ENCODE measurements around the gene ACBD6. TPM values are rescaled to one million over a fixed set of nuclear protein-coding genes. Genes with fewer than 3 reads are reported as not detected.
"Not testable (repeated sequence)": the region's sequence is repeated elsewhere in the genome, so short reads cannot be mapped to it uniquely, and the experiment has no call there.

ACBD6 gene
- total RNA-seq, 1 donor from 2014 or later: 49.8 TPM

DNA sequence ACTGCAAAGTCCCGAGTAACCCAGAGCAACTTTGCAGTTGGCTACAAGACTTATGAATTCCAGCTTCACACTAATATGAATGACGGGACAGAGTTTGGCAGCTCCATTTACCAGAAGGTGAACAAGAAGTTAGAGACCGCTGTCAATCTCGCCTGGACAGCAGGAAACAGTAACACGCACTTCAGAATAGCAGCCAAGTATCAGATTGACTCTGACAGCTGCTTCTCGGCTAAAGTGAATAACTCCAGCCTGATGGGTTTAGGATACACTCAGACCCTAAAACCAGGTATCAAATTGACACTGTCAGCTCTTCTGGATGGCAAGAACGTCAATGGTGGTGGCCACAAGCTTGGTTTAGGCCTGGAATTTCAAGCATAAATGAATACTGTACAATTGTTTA lies 66.8 kb downstream of the ACBD6 start:
- H3K4me1 Mint-ChIP-seq: no peaks in the 10 kb centered on the region
- intact Hi-C loops (cut with micrococcal nuclease): no loop called here
- no peaks in the 10 kb centered on the region for H3K9me3 Mint-ChIP-seq
- no peak for DNase-seq
- no peaks in the 10 kb centered on the region for H3K27me3 Mint-ChIP-seq
- H3K36me3 Mint-ChIP-seq (ENCODE audit: low read depth): peaks cover 12% of the 10 kb centered on the region
- H3K27ac Mint-ChIP-seq: no peak overlapping the region
- no peak overlapping the region for H3K4me3 Mint-ChIP-seq

DNA sequence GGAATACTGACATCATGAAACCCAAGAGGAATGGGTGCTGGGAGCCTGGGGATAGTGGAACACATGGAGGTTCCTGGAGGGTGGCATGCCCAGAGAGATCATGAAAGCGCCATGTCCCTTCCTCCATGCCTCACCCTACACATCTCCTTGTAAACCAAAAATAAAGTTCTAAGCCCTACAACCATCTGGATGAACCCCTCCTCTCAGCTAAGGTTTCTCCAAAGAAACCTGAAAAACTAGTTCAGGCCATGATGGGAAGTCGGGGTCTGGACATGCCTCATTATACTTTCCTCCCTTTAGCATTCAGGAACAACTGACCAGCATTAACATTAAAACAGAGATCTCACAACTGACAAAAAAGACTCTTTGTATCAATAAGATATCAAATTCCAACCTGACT lies 68.5 kb downstream of the ACBD6 start:
- intact Hi-C loops (cut with micrococcal nuclease): no loop called here
- no peaks in the 10 kb centered on the region for H3K9me3 Mint-ChIP-seq
- H3K4me1 Mint-ChIP-seq: peaks cover 3% of the 10 kb centered on the region
- no peak overlapping the region for H3K4me3 Mint-ChIP-seq
- no peak overlapping the region for H3K27ac Mint-ChIP-seq
- DNase-seq: no peak
- H3K27me3 Mint-ChIP-seq: no peaks in the 10 kb centered on the region
- H3K36me3 Mint-ChIP-seq (ENCODE audit: low read depth): peaks cover 14% of the 10 kb centered on the region

DNA sequence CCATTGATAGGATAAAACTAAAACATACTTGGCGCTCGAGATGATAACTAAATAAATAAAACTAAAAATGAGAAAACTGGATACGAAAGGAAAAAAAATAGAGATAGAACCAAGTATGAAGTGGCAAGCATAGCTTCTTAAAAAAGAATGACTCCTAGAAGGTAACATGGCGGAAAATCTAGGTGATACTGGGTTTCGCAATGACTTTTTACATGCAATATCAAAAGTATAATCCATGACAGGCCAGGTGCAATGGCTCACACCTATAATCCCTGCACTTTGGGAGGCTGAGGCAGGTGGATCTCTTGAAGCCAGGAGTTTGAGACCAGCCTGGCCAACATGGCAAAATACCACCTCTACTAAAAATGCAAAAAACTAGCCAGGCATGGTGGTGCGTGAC lies 70.7 kb downstream of the ACBD6 start:
- H3K27me3 Mint-ChIP-seq: no peaks in the 10 kb centered on the region
- no peak overlapping the region for H3K4me3 Mint-ChIP-seq
- DNase-seq: no peak
- peaks cover 8% of the 10 kb centered on the region for H3K36me3 Mint-ChIP-seq (ENCODE audit: low read depth)
- intact Hi-C loops (cut with micrococcal nuclease): no loop called here
- no peaks in the 10 kb centered on the region for H3K9me3 Mint-ChIP-seq
- no peak overlapping the region for H3K27ac Mint-ChIP-seq
- H3K4me1 Mint-ChIP-seq: peaks cover 4% of the 10 kb centered on the region

DNA sequence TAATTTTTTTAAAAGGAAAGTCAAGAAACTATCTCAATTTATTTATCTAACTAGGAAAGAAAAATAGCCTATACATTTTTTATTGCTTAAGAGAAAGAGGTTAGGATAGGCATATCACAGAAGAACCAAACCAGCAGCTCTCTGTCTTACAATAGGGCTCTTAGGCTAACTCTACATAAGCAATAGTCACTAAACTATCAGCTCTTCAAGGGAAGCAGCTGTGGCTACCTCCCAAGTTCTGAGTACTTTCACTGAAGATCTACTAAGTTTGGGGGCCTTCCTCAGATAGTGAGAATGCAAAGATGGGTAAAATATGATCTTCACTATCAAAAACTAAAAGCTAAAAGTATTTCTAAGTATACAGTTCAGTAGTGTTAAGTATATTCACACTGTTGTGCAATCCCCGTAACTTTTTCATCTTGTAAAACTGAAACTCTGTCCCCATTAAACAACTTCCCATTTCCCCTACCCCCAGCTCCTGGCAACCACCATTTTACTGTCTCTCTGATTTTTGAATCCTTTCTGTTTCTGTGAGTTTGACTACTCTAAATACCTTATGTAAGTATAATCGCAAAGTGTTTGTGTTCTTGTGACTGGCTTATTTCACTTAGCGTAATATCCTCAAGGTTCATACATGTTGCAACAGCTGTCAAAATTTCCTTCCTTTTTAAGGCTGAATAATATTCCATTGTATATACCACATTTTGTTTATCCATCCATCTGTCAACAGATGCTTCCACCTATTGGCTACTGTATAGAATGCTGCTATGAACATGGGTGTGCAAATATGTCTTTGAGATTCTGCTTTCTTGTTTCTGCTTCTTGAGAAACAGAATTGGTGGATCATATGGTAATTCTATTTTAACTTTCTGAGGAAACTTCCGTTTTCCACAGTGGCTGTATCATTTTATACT lies 73.3 kb downstream of the ACBD6 start:
- H3K27me3 Mint-ChIP-seq: no peaks in the 10 kb centered on the region
- intact Hi-C loops (cut with micrococcal nuclease): no loop called here
- H3K4me1 Mint-ChIP-seq: peaks cover 4% of the 10 kb centered on the region
- H3K9me3 Mint-ChIP-seq: no peaks in the 10 kb centered on the region
- H3K36me3 Mint-ChIP-seq (ENCODE audit: low read depth): peaks cover 6% of the 10 kb centered on the region
- no peak for DNase-seq
- no peak overlapping the region for H3K4me3 Mint-ChIP-seq
- no peak overlapping the region for H3K27ac Mint-ChIP-seq

DNA sequence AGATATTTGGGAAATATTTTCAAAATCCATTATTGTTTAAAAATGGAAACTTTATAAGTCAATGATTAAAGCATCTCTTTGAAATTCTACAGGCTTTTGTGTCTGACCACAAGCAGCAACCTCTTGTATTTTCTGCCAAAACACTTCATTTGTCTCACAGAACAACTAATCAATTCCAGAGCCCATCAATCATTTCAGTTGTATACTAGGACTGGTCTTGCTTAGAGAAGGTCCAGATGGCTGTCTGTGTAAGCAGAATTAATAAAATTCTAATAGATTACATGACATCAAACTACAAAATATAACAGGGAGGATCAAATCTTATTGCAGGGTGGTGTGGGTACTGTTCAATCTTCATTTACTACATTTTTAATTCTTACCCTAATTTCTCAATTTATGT lies 76.4 kb downstream of the ACBD6 start:
- Mint-ChIP-seq H3K27ac (no peak overlapping the region), H3K36me3 (ENCODE audit: low read depth) (peaks cover 12% of the 10 kb centered on the region), H3K4me3 (no peak overlapping the region), H3K9me3 (peaks cover 5% of the 10 kb centered on the region), H3K27me3 (no peaks in the 10 kb centered on the region), H3K4me1 (peaks cover 4% of the 10 kb centered on the region)
- no peak for DNase-seq
- intact Hi-C loops (cut with micrococcal nuclease): no loop called here

DNA sequence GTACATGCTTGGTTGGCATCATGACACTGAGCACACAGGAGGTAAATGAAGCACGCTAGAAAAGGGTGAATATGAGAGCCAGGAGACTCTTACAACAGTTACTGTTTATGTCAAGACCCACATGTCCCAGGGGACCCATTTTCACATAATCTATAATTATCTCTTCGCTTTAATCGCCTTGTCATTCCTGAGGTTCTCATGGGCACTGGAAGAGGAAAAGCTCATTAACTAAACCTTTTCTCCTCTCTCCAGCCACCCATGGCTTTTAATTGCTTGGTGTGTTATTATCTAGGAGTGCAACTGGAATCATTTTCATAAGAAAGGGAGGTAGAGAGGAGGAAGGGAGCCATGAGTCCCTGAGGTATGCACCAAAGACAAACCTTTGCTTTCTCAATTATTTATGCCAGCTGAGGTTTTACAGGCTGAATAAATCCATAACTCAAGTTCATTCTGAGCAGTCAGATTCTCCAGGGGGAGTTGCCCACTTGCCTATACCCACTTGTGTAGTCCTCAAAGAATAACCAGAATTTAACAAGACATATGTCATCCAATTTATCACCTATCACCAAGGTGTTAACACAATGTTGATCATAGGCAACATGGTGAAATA lies 77.4 kb downstream of the ACBD6 start:
- peaks cover 4% of the 10 kb centered on the region for H3K4me1 Mint-ChIP-seq
- no peak overlapping the region for H3K27ac Mint-ChIP-seq
- H3K27me3 Mint-ChIP-seq: no peaks in the 10 kb centered on the region
- DNase-seq: no peak
- peaks cover 12% of the 10 kb centered on the region for H3K36me3 Mint-ChIP-seq (ENCODE audit: low read depth)
- peaks cover 5% of the 10 kb centered on the region for H3K9me3 Mint-ChIP-seq
- intact Hi-C loops (cut with micrococcal nuclease): no loop called here
- no peak overlapping the region for H3K4me3 Mint-ChIP-seq

DNA sequence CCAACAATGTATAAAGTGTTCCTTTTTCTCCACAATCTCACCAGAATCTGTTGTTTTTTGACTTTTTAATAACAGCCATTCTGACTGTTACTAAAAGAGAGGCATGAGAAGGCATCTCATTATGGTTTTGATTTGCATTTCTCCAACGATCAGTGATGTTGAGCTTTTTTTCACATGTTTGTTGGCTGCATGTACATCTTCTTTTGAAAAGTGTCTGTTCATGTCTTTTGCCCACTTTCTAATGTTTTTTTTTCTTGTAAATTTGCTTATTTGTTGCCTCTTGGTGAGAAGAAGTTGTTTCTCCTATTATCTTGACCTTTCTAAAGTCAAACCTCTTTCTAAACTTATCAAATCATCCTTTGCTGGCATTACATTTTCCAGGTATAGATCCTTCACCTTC lies 80.8 kb downstream of the ACBD6 start:
- H3K4me1 Mint-ChIP-seq: no peaks in the 10 kb centered on the region
- H3K27ac Mint-ChIP-seq: no peak overlapping the region
- no peak for DNase-seq
- H3K9me3 Mint-ChIP-seq: peaks cover 5% of the 10 kb centered on the region
- no peaks in the 10 kb centered on the region for H3K27me3 Mint-ChIP-seq
- intact Hi-C loops (cut with micrococcal nuclease): no loop called here
- peaks cover 8% of the 10 kb centered on the region for H3K36me3 Mint-ChIP-seq (ENCODE audit: low read depth)
- H3K4me3 Mint-ChIP-seq: no peak overlapping the region

DNA sequence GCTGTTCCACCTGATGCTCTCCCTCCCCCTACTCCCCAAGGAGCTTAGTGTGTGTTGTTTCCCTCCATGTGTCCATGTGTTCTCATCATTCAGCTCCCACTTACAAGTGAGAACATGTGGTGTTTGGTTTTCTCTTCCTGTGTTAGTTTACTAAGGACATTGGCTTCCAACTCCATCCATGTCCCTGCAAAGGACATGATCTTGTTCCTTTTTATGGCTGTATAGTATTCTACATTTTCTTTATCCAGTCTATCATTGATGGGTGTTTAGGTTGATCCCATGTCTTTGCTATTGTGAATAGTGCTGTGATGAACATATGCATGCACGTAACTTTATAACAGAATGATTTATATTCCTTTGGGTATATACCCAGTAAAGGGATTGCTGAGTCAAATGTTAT lies 81.2 kb downstream of the ACBD6 start:
- H3K36me3 Mint-ChIP-seq (ENCODE audit: low read depth); H3K27me3 Mint-ChIP-seq; DNase-seq; H3K4me1 Mint-ChIP-seq; H3K27ac Mint-ChIP-seq; H3K9me3 Mint-ChIP-seq; intact Hi-C loops (cut with micrococcal nuclease); H3K4me3 Mint-ChIP-seq: not testable (repeated sequence)

DNA sequence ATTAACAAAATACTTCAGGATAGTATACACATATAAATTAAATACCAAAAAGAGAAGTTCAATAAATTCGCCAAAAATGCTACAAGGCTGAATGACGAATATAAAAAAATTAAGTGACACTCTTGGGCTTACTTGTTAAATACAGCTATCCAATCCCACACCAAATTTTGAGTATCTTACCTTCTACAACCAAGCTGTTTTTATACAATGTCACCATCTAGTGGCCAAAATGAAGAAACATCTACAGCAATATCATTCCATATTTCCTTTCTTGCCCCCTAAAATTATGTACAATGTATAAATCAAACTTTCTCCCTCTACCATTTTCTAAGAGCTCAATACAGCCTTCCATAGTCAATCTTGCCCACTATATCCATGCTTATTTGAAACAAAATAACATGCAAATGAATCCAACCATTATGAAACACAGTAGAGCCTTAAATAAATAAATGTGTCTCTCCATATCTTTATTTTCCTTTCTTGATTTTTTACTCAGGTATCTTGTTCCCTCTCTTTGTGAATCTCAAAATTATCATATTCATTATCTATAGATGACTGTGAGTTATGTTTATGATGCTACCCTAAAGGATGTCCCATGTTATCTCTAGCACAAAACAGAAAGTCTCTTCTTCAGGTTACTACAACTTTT lies 86.3 kb downstream of the ACBD6 start:
- Mint-ChIP-seq H3K27ac (no peak overlapping the region), H3K27me3 (no peaks in the 10 kb centered on the region), H3K9me3 (no peaks in the 10 kb centered on the region), H3K4me1 (no peaks in the 10 kb centered on the region), H3K4me3 (no peak overlapping the region), H3K36me3 (ENCODE audit: low read depth) (peaks cover 12% of the 10 kb centered on the region)
- DNase-seq: no peak
- intact Hi-C loops (cut with micrococcal nuclease): loop anchor here (1.0 to 5.0 kb wide), 2 partner anchors 49 to 164 kb away; no protein-coding TSS in a partner anchor

DNA sequence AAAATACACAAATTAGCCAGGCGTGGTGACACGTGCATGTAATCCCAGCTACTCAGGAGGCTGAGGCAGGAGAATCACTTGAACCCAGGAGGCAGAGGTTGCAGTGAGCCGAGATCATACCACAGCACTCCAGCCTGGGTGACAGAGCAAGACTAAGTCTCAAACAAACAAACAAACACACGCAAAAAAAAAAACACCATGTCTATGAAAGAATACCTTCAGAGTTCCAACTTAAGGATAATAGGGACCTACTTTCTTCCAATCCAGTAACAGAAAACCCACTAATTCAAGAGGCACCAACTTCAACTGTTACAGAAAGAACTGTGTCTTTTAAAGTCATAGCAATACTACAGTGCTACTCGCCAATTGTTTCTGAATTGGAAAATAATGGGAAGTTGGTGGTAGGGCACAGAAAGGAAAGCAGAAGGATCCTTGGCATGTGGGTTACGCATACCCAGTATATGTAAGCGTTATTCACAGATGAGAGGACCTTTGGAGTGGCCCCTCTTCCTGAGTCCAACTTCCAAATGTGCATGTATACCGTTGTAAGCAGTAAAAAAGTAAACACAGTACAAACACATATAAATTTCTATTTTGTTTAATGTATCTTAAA lies 87.0 kb downstream of the ACBD6 start:
- peaks cover 16% of the 10 kb centered on the region for H3K36me3 Mint-ChIP-seq (ENCODE audit: low read depth)
- no peaks in the 10 kb centered on the region for H3K27me3 Mint-ChIP-seq
- intact Hi-C loops (cut with micrococcal nuclease): loop anchor here (5.0 kb wide), 1 partner anchor 48 kb away; no protein-coding TSS in a partner anchor
- H3K4me1 Mint-ChIP-seq: no peaks in the 10 kb centered on the region
- H3K27ac Mint-ChIP-seq: no peak overlapping the region
- no peak overlapping the region for H3K4me3 Mint-ChIP-seq
- no peak for DNase-seq
- H3K9me3 Mint-ChIP-seq: no peaks in the 10 kb centered on the region

DNA sequence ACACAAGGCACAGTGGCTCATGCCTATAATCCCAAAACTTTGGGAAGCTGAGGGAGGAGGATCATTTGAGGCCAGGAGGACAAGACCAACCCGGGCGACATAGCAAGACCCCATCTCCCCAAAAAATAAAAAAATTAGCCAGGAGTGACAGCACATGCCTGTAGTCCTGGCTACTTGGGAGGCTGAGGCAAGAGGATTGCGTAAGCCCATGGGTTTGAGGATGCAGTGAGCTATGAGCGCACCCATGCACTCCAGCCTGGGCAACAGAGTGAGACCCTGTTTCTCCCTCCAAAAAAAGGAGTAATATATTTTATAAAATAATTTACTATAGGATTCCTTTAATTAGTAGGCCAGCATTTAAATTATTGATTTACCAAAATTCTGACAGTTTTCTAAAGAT lies 89.8 kb downstream of the ACBD6 start:
- no peak for DNase-seq
- Mint-ChIP-seq H3K27ac (no peak overlapping the region), H3K36me3 (ENCODE audit: low read depth) (peaks cover 27% of the 10 kb centered on the region), H3K9me3 (no peaks in the 10 kb centered on the region), H3K27me3 (no peaks in the 10 kb centered on the region), H3K4me3 (no peak overlapping the region), H3K4me1 (no peaks in the 10 kb centered on the region)
- intact Hi-C loops (cut with micrococcal nuclease): no loop called here

DNA sequence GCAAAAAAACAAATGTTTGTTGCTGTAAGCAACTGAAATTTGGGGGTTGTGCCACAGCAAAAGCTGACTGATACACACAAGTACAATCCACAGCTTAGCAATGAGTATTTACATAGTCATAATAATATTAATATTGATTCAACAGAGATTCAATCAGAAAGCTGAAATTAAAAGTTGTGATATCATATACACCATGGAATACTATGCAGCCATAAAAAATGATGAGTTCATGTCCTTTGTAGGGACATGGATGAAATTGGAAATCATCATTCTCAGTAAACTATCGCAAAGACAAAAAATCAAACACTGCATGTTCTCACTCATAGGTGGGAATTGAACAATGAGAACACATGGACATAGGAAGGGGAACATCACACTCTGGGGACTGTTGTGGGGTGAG lies 94.2 kb downstream of the ACBD6 start:
- H3K36me3 Mint-ChIP-seq (ENCODE audit: low read depth): peaks cover 25% of the 10 kb centered on the region
- H3K4me1 Mint-ChIP-seq; H3K9me3 Mint-ChIP-seq; H3K27me3 Mint-ChIP-seq; intact Hi-C loops (cut with micrococcal nuclease); H3K27ac Mint-ChIP-seq; DNase-seq; H3K4me3 Mint-ChIP-seq: not testable (repeated sequence)

DNA sequence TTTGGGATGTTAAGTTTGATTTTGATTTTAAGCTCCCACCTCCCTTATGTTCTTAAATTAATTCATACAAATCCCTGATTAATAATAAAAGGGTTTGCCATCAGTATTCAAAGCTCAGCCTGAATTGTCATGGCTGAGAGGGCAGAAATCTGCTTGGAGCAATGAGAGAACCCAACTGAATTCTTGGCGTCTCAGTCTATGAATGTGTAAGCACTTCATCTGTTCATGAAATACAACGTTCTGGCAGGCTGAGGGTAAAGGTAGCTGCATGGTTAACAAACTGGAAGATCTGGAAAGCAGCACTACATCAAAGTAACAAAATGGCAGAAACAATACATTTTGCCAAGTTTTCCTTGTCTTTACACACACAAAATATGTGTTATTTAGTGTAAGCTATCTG lies 95.3 kb downstream of the ACBD6 start:
- no peak for DNase-seq
- Mint-ChIP-seq H3K27ac (no peak overlapping the region), H3K36me3 (ENCODE audit: low read depth) (peaks cover 24% of the 10 kb centered on the region), H3K27me3 (no peaks in the 10 kb centered on the region), H3K4me3 (no peak overlapping the region), H3K4me1 (no peaks in the 10 kb centered on the region), H3K9me3 (no peaks in the 10 kb centered on the region)
- intact Hi-C loops (cut with micrococcal nuclease): no loop called here

DNA sequence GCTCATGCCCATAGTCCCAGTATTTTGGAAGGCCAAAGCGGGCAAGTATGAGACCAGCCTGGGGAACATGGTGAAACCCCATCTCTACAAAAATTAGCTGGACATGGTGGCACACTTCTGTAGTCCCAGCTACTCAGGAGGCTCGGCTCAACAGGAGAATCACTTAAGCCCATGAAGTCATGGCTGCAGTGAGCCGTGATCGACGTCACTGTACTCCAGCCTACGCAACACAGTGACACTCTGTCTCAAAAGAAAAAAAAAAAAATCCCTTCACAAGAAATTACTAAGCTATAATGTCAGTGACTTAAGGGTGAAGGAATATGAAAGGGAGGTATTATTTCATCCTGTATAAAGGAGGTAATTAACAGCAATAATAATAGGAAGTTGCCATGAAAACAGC lies 99.8 kb downstream of the ACBD6 start:
- Mint-ChIP-seq H3K4me3 (no peak overlapping the region), H3K4me1 (no peaks in the 10 kb centered on the region), H3K9me3 (no peaks in the 10 kb centered on the region), H3K36me3 (ENCODE audit: low read depth) (peaks cover 7% of the 10 kb centered on the region), H3K27me3 (no peaks in the 10 kb centered on the region), H3K27ac (no peak overlapping the region)
- intact Hi-C loops (cut with micrococcal nuclease): no loop called here
- DNase-seq: no peak
